Ramos (cell line): Measurements from ENCODE around the gene ENOPH1.
"Not testable (repeated sequence)": the region's sequence is repeated elsewhere in the genome, so short reads cannot be mapped to it uniquely, and the experiment has no call there.

Source experiments
- in situ Hi-C: fragments of 300-500 bp; cut with MboI; formaldehyde crosslinking; loops from one replicate; pipeline ENCODE4 v1.14.3; 2022; ENCODE audit warnings: low sequenced_read_pairs; ENCODE audit not compliant: unreplicated experiment

The ENOPH1 gene

DNA sequence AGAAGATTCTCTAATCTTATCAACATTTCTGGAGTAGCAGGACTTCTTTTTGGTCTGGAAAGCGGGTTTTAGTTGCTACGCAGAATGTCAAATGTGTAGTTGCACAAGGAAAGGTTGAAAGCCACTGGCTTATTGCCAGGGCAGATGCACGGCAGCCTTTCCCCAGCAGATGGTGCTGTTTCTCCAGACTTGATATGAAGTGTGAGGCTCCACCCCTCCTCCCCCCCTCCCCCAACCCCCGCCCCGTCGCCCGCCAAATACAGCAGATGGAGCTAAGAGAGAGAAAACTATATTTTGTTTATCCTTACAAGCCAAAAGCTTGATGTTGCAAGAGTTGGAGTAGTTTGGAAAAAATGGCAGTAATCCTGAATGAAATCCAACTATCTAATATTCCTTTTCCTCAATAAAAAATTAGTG, 32.0 kb downstream of the ENOPH1 start:
- in situ Hi-C loops, result loop anchor here (25.0 kb wide), 1 partner anchor 275 kb away; no protein-coding TSS in a partner anchor

DNA sequence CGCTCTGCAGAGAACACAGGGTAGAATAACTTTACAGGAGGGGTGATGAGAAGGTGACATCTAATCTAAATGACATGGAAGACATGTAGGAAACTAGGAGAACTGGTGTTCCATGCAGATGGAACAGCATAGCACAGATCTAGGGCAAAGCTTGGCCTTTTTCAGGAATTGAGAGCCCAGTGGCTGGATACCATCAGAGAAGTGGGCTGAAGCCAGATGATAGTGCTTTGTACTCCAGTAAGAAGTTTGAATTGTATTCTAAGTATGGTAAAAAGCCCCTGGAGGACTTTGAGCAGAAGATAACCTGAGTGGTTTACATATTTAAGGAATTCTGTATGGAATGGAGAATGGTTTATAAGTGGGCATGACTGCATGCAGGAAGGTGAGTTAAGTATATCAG, 32.8 kb downstream of the ENOPH1 start:
- in situ Hi-C loops, result loop anchor here (25.0 kb wide), 1 partner anchor 274 kb away; no protein-coding TSS in a partner anchor

- in situ Hi-C loops, result loop anchor here (25.0 kb wide), 1 partner anchor 270 kb away; no protein-coding TSS in a partner anchor
Measured at GRCh38 chr4:82467471-82467870, 37.1 kb downstream of the ENOPH1 start.

DNA sequence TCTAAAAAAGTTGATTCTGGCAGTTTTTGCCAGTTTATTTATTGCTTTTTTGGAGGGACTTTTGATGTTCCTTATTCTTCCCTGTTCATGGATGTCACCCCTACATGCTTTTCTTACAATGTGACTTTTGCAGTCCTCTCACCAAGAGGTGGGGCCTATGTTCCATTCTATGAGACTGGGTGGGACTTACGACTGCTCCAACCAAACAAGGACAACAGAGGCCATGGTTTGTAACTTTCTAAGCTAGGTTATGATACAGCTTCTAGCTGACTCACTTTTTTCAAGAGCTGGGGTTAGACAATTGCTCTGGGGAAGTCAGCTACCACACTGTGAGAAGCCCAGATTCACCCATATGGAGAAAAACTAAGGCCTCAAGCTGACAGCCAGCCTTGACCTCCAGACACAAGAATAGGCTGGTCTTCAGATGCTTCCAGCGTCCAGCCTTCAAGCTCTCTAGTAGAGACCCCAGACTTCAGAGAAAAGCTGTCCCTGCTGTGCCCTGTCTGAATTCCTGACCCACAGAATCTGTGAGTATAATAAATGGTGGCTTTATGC, 39.5 kb downstream of the ENOPH1 start:
- in situ Hi-C loops, result loop anchor here (25.0 kb wide), 1 partner anchor 267 kb away; no protein-coding TSS in a partner anchor

DNA sequence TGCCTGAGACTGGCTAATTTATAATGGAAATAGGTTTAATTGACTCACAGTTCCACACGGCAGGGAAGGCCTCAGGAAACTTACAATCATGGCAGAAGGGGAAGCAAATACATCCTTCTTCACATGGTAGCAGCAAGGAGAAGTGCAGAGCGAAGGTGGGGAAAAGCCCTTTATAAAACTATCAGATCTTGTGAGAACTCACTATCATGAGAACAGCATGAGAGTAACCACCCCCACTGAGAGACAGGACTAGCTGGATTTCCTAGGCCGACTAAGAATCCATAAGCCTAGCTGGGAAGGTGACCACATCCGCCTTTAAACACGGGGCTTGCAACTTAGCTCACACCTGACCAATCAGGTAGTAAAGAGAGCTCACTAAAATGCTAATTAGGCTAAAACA, 42.7 kb downstream of the ENOPH1 start:
- in situ Hi-C loops, result loop anchor here (25.0 kb wide), 1 partner anchor 264 kb away; no protein-coding TSS in a partner anchor

GRCh38 chr4:82473621-82474164, 43.3 kb downstream of the ENOPH1 start:
- in situ Hi-C loops, result loop anchor here (25.0 kb wide), 1 partner anchor 264 kb away; no protein-coding TSS in a partner anchor

DNA sequence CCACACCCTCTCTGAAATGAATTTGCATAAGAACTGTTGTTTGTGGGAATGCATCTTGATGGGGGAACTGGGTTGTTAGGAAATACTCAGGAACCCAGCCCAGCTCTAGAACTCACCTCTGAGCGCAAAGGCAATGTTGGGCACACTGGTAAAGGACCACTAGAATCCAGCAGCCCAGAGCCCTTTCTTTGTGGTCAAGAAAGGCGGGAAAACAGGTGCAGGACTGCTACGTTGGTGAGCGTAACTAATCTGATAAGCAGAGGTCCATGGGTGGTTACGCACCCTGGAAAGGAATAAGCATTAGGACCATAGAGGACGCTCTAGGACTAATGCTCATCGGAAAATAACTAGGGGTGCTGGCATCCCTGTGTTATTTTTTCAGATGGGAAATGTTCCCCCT, 45.5 kb downstream of the ENOPH1 start:
- in situ Hi-C loops, result not testable (repeated sequence)

- in situ Hi-C loops, result not testable (repeated sequence)
Measured at GRCh38 chr4:82477469-82477868, 47.1 kb downstream of the ENOPH1 start.

DNA sequence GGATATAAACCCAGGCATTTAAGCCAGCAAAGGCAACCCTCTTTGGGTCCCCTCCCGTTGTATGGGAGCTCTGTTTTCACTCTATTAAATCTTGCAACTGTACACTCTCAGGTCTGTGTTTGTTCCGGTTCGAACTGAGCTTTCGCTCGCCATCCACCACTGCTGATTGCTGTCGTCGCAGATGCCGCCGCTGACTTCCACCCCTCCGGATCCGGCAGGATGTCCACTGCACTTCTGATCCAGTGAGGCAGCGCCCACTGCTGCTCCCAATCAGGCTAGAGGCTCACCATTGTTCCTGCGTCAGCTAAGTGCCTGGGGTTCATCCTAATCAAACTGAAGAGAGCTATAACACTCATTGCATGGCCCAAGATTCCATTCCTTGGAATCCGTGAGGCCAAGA, 49.2 kb downstream of the ENOPH1 start:
- in situ Hi-C loops, result no loop called here

DNA sequence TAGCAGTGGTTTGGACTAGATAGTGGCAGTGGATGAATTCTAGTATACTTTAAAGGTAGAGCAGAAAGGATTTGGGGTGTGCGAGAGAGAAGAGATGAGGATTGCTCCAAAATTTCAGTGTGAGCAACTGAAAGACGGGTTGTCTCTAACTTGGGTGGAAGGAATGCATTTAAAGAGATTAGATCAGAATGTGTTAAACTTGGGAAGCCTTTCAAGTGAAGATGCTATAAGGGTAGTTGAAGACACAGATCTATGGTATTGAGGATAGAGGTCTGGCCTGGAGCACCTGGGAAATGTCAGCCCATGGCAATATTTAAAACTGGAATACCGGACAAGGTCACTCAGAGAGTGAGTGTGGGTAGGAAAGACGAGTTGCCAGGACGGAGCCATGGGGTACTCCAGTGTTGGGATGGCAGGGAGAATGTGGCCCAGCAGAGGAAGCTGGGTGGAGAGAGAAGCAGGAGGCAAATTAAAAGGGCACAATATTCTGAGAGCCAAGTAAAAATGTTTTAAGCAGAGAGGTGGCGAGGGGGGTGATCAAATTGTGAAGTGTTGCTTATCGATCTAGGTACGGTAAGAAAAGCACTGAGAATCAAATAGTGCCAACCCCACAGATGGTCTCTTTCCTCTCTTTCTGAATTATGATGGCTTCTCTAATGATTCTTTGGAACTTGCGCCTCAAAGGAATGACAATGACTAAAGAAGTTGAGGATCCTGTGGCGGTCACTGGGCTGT, 50.5 kb downstream of the ENOPH1 start:
- in situ Hi-C loops, result no loop called here

DNA sequence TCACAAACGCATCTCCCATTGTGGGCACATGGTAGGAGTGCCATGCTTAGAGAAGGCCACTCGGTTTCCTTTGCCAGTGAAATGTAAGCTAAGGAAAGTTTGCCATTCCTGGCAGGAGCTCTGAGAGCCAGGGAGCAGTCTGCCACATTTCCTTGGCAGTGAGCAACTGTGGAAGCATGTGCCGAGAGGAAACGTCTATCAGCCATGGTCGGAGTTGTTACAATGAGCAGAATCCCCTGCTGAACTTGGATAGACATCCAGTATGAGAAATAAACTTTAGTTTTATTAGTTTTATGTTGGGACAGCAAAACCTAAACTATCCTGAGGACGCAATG, 51.1 kb downstream of the ENOPH1 start:
- in situ Hi-C loops, result no loop called here

- in situ Hi-C loops, result no loop called here
Measured at GRCh38 chr4:82482387-82482786, 52.0 kb downstream of the ENOPH1 start.

GRCh38 chr4:82484996-82485783, 54.8 kb downstream of the ENOPH1 start:
- in situ Hi-C loops, result no loop called here

GRCh38 chr4:82489076-82489475, 58.7 kb downstream of the ENOPH1 start:
- in situ Hi-C loops, result no loop called here

GRCh38 chr4:82489987-82490386, 59.6 kb downstream of the ENOPH1 start:
- in situ Hi-C loops, result no loop called here

DNA sequence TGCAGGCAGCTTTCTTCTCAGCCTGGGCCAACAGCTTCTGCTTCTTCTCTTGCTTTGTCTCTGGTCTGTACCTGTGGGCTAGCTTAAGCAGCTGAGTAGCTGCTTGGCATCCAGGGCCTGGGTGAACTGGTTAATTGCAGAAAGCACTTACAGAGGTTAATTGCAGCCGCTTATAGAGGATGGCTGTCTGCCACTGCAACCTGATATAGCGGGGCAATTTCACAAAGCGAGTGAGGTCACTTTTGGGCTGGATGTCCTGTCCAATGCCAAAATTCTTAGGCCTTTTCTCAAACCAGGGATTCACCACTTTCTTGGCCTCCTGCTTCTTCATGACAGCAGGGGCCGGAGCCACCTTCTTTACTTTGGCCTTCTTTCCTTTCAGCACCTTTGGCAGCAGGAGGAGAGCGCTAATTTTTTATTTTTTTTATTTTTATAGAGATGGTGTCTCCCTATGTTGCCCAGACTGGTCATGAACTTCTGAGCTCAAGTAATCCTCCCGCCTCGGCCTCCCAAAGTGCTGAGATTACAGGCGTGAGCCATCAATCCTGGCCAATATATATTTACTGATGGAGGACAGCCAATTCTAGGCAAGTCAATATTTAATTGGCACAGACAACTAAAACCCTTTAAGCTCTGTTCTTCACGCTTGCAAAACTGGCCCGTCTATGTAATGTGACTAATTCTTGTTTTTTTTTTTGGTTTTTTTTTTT, 61.0 kb downstream of the ENOPH1 start:
- in situ Hi-C loops, result no loop called here

DNA sequence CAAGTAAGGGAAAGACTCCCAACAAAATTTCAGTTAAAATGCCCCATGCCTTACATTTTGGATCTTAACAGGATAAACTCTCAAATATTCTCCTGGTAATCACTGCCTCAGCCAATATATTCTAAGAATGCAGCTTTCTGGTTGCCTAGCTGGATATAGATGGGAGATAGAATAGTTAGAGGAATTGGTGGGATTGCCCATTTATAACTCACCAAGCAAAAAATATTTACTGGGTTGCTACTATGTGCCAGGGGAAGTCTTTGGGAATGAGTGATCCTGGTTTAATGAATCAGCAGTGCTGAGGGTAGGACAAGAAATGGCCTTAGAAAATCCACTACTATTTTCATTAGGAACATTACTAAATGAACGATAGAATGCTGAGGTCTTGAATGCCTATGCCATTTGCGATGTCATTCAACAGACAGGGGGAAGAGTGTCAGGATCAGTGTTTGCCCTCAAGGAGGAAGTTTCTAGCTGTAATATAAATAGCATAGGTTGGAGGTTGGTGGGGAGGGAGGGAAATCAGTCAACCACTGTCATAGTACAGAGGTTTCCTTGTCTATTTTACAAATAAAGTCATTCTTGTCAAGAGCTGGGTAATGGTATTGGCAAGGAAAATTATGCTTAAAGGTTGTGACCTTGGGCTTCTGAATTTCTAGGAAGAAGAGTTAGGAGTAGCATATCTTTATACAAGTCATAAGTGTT, 63.5 kb downstream of the ENOPH1 start:
- in situ Hi-C loops, result no loop called here

DNA sequence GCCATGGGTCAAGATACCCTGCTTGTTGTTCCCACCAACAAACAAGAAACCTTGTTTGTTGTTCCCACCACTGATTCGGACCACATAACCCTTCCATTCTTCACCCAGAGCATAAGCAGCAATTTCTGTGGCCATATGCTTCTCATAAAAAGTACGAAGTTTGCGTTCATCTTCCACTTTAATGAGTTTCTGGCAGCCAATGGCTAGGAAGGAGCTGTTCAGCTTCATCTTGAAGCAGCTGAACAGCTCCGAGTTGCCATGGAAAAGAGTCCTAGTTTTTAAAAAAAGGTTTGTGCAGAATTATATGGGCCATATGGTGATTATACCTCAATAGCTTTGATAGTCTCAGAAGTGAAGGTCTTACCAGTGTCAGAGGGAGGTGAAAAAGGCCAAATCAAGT, 65.3 kb downstream of the ENOPH1 start:
- in situ Hi-C loops, result no loop called here

- in situ Hi-C loops, result no loop called here
Measured at GRCh38 chr4:82496349-82496748, 66.0 kb downstream of the ENOPH1 start.
